GM12801 (cell line): ENCODE measurements around the gene PLA2R1.
A peak's percentile ranks its signal among the peaks of the same experiment; 100 is the strongest.

Experiments used
- TF ChIP-seq, protein P1 (sequence below): IDR thresholded peaks from one replicate; pipeline ENCODE4 v1.5.1; 2011; ENCODE audit warnings: control low read depth; ENCODE audit not compliant: insufficient read length; ENCODE audit errors: extremely low read depth

The PLA2R1 gene

DNA sequence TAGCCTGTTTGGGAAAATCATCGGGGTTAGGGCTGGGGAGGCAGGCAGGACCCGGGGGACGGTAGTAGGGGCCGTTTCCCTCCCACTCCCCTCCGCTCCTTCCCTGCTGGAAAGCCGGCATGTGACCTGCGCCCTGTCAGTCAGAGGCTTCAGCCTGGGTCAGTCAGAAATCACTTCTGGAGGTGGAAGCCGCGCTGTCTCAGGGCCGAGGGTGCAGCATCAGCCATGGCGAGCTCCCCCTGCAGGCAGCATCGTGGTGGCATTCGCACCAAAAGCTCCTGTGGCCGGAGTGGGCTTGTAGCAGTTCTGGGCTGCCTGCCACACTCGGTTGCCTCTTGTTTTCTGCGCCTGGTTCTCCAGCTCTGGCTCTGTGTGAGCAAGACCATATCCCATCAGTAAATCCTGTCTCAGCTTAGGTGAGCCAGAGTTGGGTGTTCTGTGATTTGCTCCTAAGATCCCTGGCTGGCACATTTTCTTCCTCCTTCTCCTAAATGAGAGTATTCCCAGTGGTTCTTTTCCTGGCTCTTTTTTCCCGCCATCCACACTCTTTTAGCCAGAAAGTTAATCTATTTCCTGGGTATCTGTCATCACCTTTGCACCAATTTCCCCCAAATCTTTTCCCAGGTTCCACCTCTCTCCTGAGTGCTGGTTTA lies 140.5 kb downstream of the PLA2R1 start:
- TF ChIP-seq, protein P1, sequence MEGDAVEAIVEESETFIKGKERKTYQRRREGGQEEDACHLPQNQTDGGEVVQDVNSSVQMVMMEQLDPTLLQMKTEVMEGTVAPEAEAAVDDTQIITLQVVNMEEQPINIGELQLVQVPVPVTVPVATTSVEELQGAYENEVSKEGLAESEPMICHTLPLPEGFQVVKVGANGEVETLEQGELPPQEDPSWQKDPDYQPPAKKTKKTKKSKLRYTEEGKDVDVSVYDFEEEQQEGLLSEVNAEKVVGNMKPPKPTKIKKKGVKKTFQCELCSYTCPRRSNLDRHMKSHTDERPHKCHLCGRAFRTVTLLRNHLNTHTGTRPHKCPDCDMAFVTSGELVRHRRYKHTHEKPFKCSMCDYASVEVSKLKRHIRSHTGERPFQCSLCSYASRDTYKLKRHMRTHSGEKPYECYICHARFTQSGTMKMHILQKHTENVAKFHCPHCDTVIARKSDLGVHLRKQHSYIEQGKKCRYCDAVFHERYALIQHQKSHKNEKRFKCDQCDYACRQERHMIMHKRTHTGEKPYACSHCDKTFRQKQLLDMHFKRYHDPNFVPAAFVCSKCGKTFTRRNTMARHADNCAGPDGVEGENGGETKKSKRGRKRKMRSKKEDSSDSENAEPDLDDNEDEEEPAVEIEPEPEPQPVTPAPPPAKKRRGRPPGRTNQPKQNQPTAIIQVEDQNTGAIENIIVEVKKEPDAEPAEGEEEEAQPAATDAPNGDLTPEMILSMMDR: peak; percentile 58

DNA sequence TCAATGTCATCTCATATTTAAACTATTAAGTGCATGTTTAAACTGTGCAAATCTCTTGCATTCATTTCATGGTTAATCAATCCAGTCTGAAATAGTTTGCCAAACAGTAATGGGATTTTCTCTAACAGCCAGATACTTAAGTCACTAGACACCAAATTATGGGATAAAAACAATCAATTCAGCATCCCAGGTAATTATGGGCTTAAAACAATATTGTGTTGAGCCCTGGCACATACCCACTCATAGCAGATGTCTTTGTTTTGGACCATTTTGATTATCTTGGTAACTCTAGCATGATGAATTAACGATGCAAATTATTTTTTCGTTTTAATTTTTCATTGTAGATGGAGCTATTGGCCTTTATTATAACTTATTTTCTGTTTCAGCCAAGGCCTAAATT lies 145.9 kb downstream of the PLA2R1 start:
- TF ChIP-seq, protein P1: no peak

DNA sequence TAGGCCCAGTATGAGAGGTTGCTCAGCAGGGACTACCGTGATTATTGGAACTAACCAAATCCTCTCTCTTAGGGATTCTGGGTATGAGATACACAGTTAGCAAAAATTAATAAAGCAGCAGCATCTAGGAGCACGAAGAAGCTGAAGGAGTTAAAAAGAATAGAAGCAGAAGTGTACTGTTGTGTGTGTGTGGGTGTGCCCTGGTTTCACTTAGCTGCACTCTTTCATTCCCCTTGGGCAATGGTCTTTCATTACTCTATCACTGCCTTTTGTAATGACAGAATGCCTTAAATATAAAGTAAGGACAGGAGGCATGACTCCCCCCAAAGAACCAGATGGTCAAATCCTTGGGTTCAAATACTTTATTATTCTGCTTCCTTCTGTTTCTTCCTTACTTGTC lies 148.5 kb downstream of the PLA2R1 start:
- TF ChIP-seq, protein P1: no peak

DNA sequence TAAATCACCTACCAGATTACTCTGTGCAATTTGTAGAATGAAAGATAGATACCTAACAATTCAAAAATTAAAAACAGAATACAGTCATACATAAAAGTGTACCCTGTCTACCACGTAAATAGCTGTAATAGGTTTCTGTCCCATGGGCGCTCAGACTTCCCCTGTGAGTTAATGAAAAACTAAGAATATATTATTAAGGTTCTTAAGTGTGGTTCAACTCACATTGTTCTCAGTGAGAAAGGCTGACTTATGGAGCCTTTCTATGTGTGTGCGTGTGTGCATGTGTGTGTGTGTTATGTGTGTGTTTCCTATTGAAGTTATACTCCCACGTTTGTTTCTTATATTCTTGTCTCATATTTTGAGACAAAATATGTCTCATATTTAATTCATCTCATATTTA lies 149.8 kb downstream of the PLA2R1 start:
- TF ChIP-seq, protein P1: no peak

DNA sequence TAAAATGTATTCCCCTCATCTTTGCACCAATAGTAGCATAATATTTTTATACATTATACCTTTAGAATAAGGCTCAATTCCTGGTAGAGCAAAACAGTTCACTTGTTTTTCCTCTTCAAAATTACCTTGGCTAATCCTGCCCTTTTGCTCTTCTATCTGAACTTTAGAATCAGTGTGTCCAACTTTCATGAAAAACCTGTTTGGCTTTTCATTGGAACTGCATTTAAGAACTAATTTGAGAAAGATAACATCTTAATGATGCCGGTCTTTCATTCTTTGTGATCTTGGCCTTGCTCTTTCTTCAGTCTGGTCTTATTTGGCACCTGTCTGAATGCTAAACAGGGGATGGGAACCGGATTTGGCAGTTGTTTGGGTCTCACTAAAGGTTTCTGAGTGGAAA lies 151.5 kb downstream of the PLA2R1 start:
- TF ChIP-seq, protein P1: no peak

DNA sequence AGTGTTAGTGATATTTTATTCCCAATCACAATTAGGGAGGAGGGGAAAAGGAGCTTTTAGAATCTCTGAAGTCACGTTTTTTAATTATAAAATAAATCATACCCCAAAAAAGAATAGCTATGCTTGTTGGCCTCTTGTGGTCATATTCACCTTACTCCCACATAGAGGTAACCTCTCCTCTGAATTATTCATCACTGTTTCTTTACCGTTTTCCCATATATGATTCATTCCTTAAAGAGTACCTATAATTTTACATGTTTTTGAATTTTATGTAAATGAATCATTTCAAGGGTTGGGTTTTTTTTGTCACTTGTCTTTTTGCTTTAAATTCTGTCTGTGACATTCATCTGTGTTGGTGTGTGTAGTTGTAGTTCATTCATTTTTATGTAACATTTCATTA lies 153.8 kb downstream of the PLA2R1 start:
- TF ChIP-seq, protein P1: no peak

DNA sequence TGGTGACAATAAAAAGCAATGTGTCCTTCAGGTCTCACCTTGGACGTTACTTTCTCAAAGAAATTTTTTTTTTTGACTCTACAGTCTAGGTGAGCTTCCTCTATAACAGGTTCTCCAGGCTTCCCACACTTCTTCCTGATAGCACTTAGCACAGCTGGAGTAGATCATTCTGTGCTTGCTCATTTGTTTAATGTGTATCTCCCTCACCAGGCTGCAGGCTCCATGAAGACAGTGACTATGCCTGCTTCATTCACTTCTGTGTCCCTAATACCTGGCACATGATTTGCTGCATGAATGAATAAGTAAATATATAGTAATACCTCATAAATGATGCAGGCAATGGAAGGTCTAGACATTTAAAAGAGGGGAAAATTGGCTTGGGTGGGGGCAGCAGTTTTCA lies 154.5 kb downstream of the PLA2R1 start:
- TF ChIP-seq, protein P1: no peak
